Endothelial cell of umbilical vein (primary cell): Measurements from ENCODE around the gene GAK. TPM values are rescaled to one million over a fixed set of nuclear protein-coding genes. Genes with fewer than 3 reads are reported as not detected.

Experiments
- BruUV-seq: library from RNA; stranded (reverse); fragments of 400-500 nt; replicated peaks from 2 replicates; lab custom pipeline; 2021; lab: Mats Ljungman, UMichigan
- CTCF ChIA-PET: fragments of 300-600, 350-600 bp; sonication (Branson Sonifier 250); formaldehyde crosslinking; loops from one replicate; lab custom pipeline; 2021; ENCODE audit warnings: antibody characterized with exemption, inconsistent platforms; lab: Charles Lee
- POLR2A ChIA-PET: fragments of 300-600, 350-600 bp; sonication (Branson Sonifier 250); formaldehyde crosslinking; loops from one replicate; lab custom pipeline; 2021; ENCODE audit warnings: antibody characterized with exemption, inconsistent platforms; lab: Charles Lee
- DNase-seq: peaks from one replicate; pipeline ENCODE4 v3.0.0-alpha.2; 2011; ENCODE audit warnings: low read depth, low spot score
- FAIRE-seq: peaks from 2 replicates; lab custom pipeline; 2011; peaks lifted over from hg19 to GRCh38; lab: Jason Lieb, UNC
- H2AFZ ChIP-seq: 2 replicates; pipeline ENCODE4 v1.6.0; 2012; ENCODE audit warnings: low read depth, low read length, control low read depth, inconsistent platforms
- H3K27ac ChIP-seq: 2 replicates; pipeline ENCODE4 v1.5.1; 2011; ENCODE audit warnings: low read depth, mild to moderate bottlenecking, control low read depth, low read length, moderate library complexity; ENCODE audit not compliant: insufficient read depth
- H3K27me3 ChIP-seq, 2 experiments: 2 replicates each; pipeline versions ENCODE4 v1.6.0 to v1.6.1; 2011; ENCODE audit warnings: low read length in 2 of 2, mixed read lengths in 1 of 2; ENCODE audit not compliant: control insufficient read depth in 2 of 2, insufficient read depth in 2 of 2
- H3K36me3 ChIP-seq, 2 experiments: 2 replicates in 1 of 2; 3 replicates in 1 of 2; pipeline ENCODE4 v1.5.1; 2011; ENCODE audit warnings: low read length in 2 of 2, mild to moderate bottlenecking in 1 of 2, moderate library complexity in 1 of 2; ENCODE audit not compliant: control insufficient read depth in 2 of 2, insufficient read depth in 2 of 2; ENCODE audit errors: extremely low read depth in 1 of 2
- H3K4me1 ChIP-seq: 3 replicates; pipeline ENCODE4 v1.5.1; 2011; ENCODE audit warnings: mild to moderate bottlenecking, low read length; ENCODE audit not compliant: control insufficient read depth, insufficient read depth; ENCODE audit errors: extremely low read depth
- H3K4me2 ChIP-seq: 2 replicates; pipeline ENCODE4 v1.6.1; 2011; ENCODE audit warnings: low read length, control low read depth, mixed read lengths; ENCODE audit not compliant: insufficient read depth
- H3K4me3 ChIP-seq, 3 experiments: fragments of 200-600 bp in 1 of 3; sonication (generic), shearing (Covaris generic) in 1 of 3; replicated peaks in 1 of 3; 2 replicates each; pipeline ENCODE4 v1.5.1; 2011 to 2016; ENCODE audit warnings: control low read depth in 3 of 3, low read length in 3 of 3, mild to moderate bottlenecking in 2 of 3, inconsistent platforms in 1 of 3, low read depth in 1 of 3, moderate library complexity in 1 of 3; ENCODE audit not compliant: insufficient read depth in 1 of 3
- H3K79me2 ChIP-seq: 2 replicates; pipeline ENCODE4 v1.6.0; 2012; ENCODE audit warnings: low read length, inconsistent platforms; ENCODE audit not compliant: control insufficient read depth, insufficient read depth
- H3K9ac ChIP-seq: replicated peaks from 2 replicates; pipeline ENCODE3; 2011; ENCODE audit warnings: low read length, control low read depth; ENCODE audit not compliant: insufficient read depth; ENCODE audit errors: extremely low read depth
- H3K9me1 ChIP-seq: replicated peaks from 3 replicates; pipeline ENCODE4 v1.6.0; 2011; ENCODE audit warnings: mild to moderate bottlenecking, low read length; ENCODE audit not compliant: control insufficient read depth, insufficient read depth; ENCODE audit errors: extremely low read depth
- H3K9me3 ChIP-seq: replicated peaks from 2 replicates; pipeline ENCODE4 v1.5.1; 2012; ENCODE audit warnings: low read length, inconsistent platforms; ENCODE audit not compliant: control insufficient read depth, insufficient read depth
- H4K20me1 ChIP-seq: replicated peaks from 2 replicates; pipeline ENCODE3; 2011; ENCODE audit warnings: mild to moderate bottlenecking, low read length; ENCODE audit not compliant: control insufficient read depth, insufficient read depth; ENCODE audit errors: extremely low read depth
- CTCF ChIP-seq, 2 donors: IDR thresholded peaks; 1 replicate in 1 of 2; 2 replicates in 1 of 2; pipeline ENCODE4 v1.5.1; 2011; ENCODE audit warnings: low read length in 2 of 2, mild to moderate bottlenecking in 2 of 2, moderate library complexity in 2 of 2, control low read depth in 1 of 2, inconsistent platforms in 1 of 2, low read depth in 1 of 2; ENCODE audit not compliant: insufficient read depth in 1 of 2; ENCODE audit errors: extremely low read depth in 1 of 2
- EZH2 ChIP-seq: IDR thresholded peaks from 2 replicates; pipeline ENCODE4 v1.6.1; 2012; ENCODE audit warnings: borderline replicate concordance, low read depth, mild to moderate bottlenecking, moderate library complexity, low read length, inconsistent platforms; ENCODE audit not compliant: severe bottlenecking
- FOS ChIP-seq: IDR thresholded peaks from 2 replicates; pipeline ENCODE4 v1.6.1; 2011; ENCODE audit warnings: mild to moderate bottlenecking, low read length, moderate library complexity, borderline replicate concordance; ENCODE audit not compliant: insufficient read depth
- GATA2 ChIP-seq: IDR thresholded peaks from 2 replicates; pipeline ENCODE4 v1.7.0; 2011; ENCODE audit warnings: low read depth, mild to moderate bottlenecking, moderate library complexity, mixed read lengths, low read length; ENCODE audit not compliant: insufficient read length, insufficient read depth
- JUN ChIP-seq: IDR thresholded peaks from 2 replicates; pipeline ENCODE4 v1.6.1; 2011; ENCODE audit warnings: borderline replicate concordance, low read depth; ENCODE audit not compliant: insufficient read length, insufficient read depth
- MAX ChIP-seq: IDR thresholded peaks from 2 replicates; pipeline ENCODE4 v1.6.1; 2011; ENCODE audit not compliant: insufficient read depth, insufficient read length
- MYC ChIP-seq: IDR thresholded peaks from one replicate; pipeline ENCODE4 v1.6.1; 2011; ENCODE audit warnings: mild to moderate bottlenecking, low read depth, low read length
- POLR2A ChIP-seq: IDR thresholded peaks from 2 replicates; pipeline ENCODE4 v1.6.1; 2012; ENCODE audit warnings: low read depth, mild to moderate bottlenecking, control low read depth, low read length
- POLR2AphosphoS5 ChIP-seq: IDR thresholded peaks from 2 replicates; pipeline ENCODE4 v1.6.1; 2012; ENCODE audit warnings: low read depth, mild to moderate bottlenecking, control low read depth, low read length, moderate library complexity; ENCODE audit not compliant: insufficient read depth
- dilution Hi-C: fragments of 300-500 bp; cut with MboI; formaldehyde crosslinking; loops from one replicate; pipeline ENCODE4 v1.15.0; 2019; ENCODE audit warnings: low sequenced_read_pairs; ENCODE audit not compliant: extremely low pct_ligation_motif_present
- intact Hi-C: fragments of 100-400 bp; cut with micrococcal nuclease; formaldehyde crosslinking; loops from one replicate; pipeline ENCODE4 v1.10.0; 2022
- polyA plus RNA-seq, 4 experiments: library from polyadenylated mRNA; depleted of rRNA in 3 of 4; stranded (reverse) in 3 of 4; unstranded in 1 of 4; fragments of >200 nt; gene quantifications; 2 replicates each; pipeline versions ENCODE4 v1.2.1 to v1.2.3, GENCODE V29; 2011 to 2012; ENCODE audit warnings: missing spikeins in 1 of 4
- total RNA-seq: library from RNA; stranded (reverse); gene quantifications from 2 replicates; pipeline ENCODE4 v1.2.3, GENCODE V29; 2021

Gene GAK
- total and polyA plus RNA-seq, 2 donors (not counting 3 experiments of a cell fraction or from before 2014, with no cell fraction given) = 49.6 to 109 TPM

GRCh38 chr4:955161-955921 lies 23.2 kb upstream of the GAK start:
- FAIRE-seq = no peak
- POLR2A ChIA-PET = no interaction called here
- dilution Hi-C loops = no loop called here

More at GRCh38 chr4:955161-955921, 23.2 kb upstream of the GAK start:
- no TSS peak for BruUV-seq
- CTCF ChIA-PET = no interaction called here
- H3K36me3 ChIP-seq = peaks cover 0 to 5% of the 10 kb centered on the region in 2 experiments
- H3K4me3 ChIP-seq = no peak overlapping the region
- no peaks in the 10 kb centered on the region for H3K9me1 ChIP-seq
- intact Hi-C loops = no loop called here
- no peaks in the 10 kb centered on the region for H3K9me3 ChIP-seq
- H2AFZ ChIP-seq = no peak overlapping the region
- no peaks in the 10 kb centered on the region for H3K79me2 ChIP-seq
- H3K4me1 ChIP-seq = no peaks in the 10 kb centered on the region
- no peak overlapping the region for H3K4me2 ChIP-seq
- H4K20me1 ChIP-seq = no peaks in the 10 kb centered on the region
- H3K27me3 ChIP-seq = no peaks in the 10 kb centered on the region
- H3K9ac ChIP-seq = no peak overlapping the region
- no peak overlapping the region for H3K27ac ChIP-seq
- no peak for DNase-seq
- TF ChIP-seq CTCF (IDR thresholded peaks at IDR 0.05; ENCODE audit: extremely low read depth in 1 of 2, insufficient read depth in 1 of 2, low read depth in 1 of 2, low read length in 2 of 2) (no peak), GATA2 (no peak), FOS (no peak), MYC (no peak), MAX (no peak), POLR2A (no peak), POLR2AphosphoS5 (no peak), JUN (no peak), EZH2 (no peak)
